ENCODE results near the gene TAC4. TPM values are rescaled to one million over a fixed set of nuclear protein-coding genes. Genes with fewer than 3 reads are reported as not detected.
A peak's percentile ranks its signal among the peaks of the same experiment; 100 is the strongest.

The TAC4 gene
- total and polyA plus RNA-seq, 2 of the 13 experiments (the other 11 are each of a cell fraction or from before 2014, with no cell fraction given), result not detected

- TF ChIP-seq E2F2 (CRISPR knock-in tag; IDR thresholded peaks at IDR 0.05; ENCODE audit: borderline replicate concordance) (peak; percentile 84; the same call in 1 of the 2 replicates), ZNF496 (CRISPR knock-in tag; IDR thresholded peaks at IDR 0.05; ENCODE audit: insufficient replicate concordance) (no peak), SIN3B (IDR thresholded peaks at IDR 0.05; ENCODE audit: low read length) (no peak; the same call in 1 of the 2 replicates), SRSF9 (IDR thresholded peaks at IDR 0.05; ENCODE audit: borderline replicate concordance, insufficient read depth, low read depth, low read length, poor library complexity, severe bottlenecking) (no peak), HNRNPL (IDR thresholded peaks at IDR 0.05; ENCODE audit: low read depth, low read length) (0 out of 2 replicates have a peak, but pooled peaks have one; percentile 16), ZXDC (CRISPR knock-in tag; IDR thresholded peaks at IDR 0.05) (peak; percentile 88; the same call in 1 of the 2 replicates), KDM5A (IDR thresholded peaks at IDR 0.05; ENCODE audit: borderline replicate concordance, low read length) (peak; percentile 94), RFX3 (CRISPR knock-in tag; IDR thresholded peaks at IDR 0.05) (no peak; the same call in none of the 2 replicates), FOSL2 (CRISPR knock-in tag; IDR thresholded peaks at IDR 0.05) (peak; percentile 50), ZNF512B (CRISPR knock-in tag; IDR thresholded peaks at IDR 0.05; ENCODE audit: borderline replicate concordance) (no peak; the same call in 1 of the 2 replicates), ZNF20 (CRISPR knock-in tag; IDR thresholded peaks at IDR 0.05) (no peak), ZNF563 (CRISPR knock-in tag; IDR thresholded peaks at IDR 0.05) (peak; percentile 98), ZFP41 (CRISPR knock-in tag; IDR thresholded peaks at IDR 0.05; ENCODE audit: borderline replicate concordance) (no peak)
Measured at GRCh38 chr17:49788478-49789242, 59.2 kb downstream of the TAC4 start, which contains the start of gene KAT7 (continued).

Data from HepG2 (cell line).